ENCODE results near the gene MRPS16.

Gene MRPS16

GRCh38 chr10:73205081-73205480, 47.4 kb downstream of the MRPS16 start:
- no peak for DNase-seq (ENCODE audit: extremely low read depth in 1 of 2, low read depth in 1 of 2)
